Ishikawa (cell line): Measurements from ENCODE around the gene SCN2A.

Experiments
- EGR1 ChIP-seq: IDR thresholded peaks from 2 replicates; pipeline ENCODE4 v1.6.1; 2012
- EP300 ChIP-seq: IDR thresholded peaks from 2 replicates; pipeline ENCODE4 v1.6.1; 2012; ENCODE audit warnings: borderline replicate concordance

GRCh38 chr2:165227571-165227970, 11.6 kb upstream of the SCN2A start:
- TF ChIP-seq EGR1, result no peak
- no peak for TF ChIP-seq EP300
